BLaER1 (cell line): ENCODE data around the gene IL31.
A peak's percentile ranks its signal among the peaks of the same experiment; 100 is the strongest.
"Not testable (repeated sequence)": the region's sequence is repeated elsewhere in the genome, so short reads cannot be mapped to it uniquely, and the experiment has no call there.

Experiments used
- H3K27ac ChIP-seq: shearing (Covaris generic); formaldehyde crosslinking; 2 replicates; pipeline ENCODE4 v1.8.1; 2022
- H3K27me3 ChIP-seq: shearing (Covaris generic); formaldehyde crosslinking; 2 replicates; pipeline ENCODE4 v1.8.1; 2022
- H3K36me3 ChIP-seq: shearing (Covaris generic); formaldehyde crosslinking; 2 replicates; pipeline ENCODE4 v1.8.1; 2022
- H3K4me1 ChIP-seq: shearing (Covaris generic); formaldehyde crosslinking; 2 replicates; pipeline ENCODE4 v1.8.1; 2022
- H3K4me2 ChIP-seq: shearing (Covaris generic); formaldehyde crosslinking; 2 replicates; pipeline ENCODE4 v1.8.1; 2022
- H3K4me3 ChIP-seq: shearing (Covaris generic); formaldehyde crosslinking; 2 replicates; pipeline ENCODE4 v1.8.1; 2022
- H3K9ac ChIP-seq: shearing (Covaris generic); formaldehyde crosslinking; 2 replicates; pipeline ENCODE4 v1.8.1; 2022
- H3K9me3 ChIP-seq: shearing (Covaris generic); formaldehyde crosslinking; 2 replicates; pipeline ENCODE4 v1.8.1; 2022
- H4K20me1 ChIP-seq: shearing (Covaris generic); formaldehyde crosslinking; 2 replicates; pipeline ENCODE4 v1.8.1; 2022
- Cebpa-rat ChIP-seq: shearing (Covaris generic); IDR thresholded peaks from 2 replicates; pipeline ENCODE4 v1.8.1; 2022

IL31 gene

DNA sequence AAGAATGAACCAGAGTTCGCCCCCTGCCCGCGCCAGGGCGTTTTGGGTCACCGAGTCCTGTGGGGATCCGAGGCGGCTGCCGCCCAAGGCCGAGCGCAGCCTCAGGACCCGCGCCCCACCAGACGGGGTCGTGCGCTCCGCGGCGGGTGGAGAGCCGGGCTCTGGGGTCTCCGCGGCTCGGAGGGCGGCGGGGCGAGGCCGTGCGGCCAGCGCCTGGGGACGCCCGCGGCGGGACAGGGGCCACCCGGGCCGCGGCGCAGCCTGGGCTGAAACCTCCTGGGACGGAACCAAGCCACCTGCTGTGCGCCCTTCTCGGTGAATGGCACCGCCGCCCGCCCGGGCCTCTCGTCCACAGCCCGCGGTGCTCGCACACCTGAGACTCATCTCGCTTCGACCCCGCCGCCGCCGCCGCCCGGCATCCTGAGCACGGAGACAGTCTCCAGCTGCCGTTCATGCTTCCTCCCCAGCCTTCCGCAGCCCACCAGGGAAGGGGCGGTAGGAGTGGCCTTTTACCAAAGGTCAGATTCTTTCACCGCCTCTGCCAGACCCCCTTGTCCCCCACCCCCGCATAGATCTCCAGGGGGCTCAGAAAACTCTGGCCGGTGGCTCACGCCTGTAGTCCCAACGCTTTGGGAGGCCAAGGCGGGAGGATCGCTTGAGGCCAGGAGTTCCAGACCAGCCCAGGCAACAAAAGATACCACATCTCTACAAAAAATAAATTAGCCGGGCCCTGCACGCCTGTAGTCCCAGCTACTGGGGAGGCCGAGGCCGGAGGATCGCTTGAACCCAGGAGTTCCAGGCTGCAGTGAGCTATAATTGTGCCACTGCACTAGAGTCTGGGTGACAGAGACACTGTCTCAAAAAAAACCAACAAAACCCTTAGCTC is 30.4 kb upstream of the IL31 start:
- H3K4me2 ChIP-seq: peak overlapping the region; percentile 99
- peaks cover 62% of the 10 kb centered on the region for H3K27me3 ChIP-seq
- H3K9me3 ChIP-seq: no peaks in the 10 kb centered on the region
- H3K4me3 ChIP-seq: peak overlapping the region; percentile 69
- peak overlapping the region; percentile 53 for H3K9ac ChIP-seq
- H4K20me1 ChIP-seq: peaks cover 66% of the 10 kb centered on the region
- H3K27ac ChIP-seq: no peak overlapping the region
- H3K4me1 ChIP-seq: peaks cover 45% of the 10 kb centered on the region
- peaks cover 37% of the 10 kb centered on the region for H3K36me3 ChIP-seq
- no peak for TF ChIP-seq Cebpa-rat

DNA sequence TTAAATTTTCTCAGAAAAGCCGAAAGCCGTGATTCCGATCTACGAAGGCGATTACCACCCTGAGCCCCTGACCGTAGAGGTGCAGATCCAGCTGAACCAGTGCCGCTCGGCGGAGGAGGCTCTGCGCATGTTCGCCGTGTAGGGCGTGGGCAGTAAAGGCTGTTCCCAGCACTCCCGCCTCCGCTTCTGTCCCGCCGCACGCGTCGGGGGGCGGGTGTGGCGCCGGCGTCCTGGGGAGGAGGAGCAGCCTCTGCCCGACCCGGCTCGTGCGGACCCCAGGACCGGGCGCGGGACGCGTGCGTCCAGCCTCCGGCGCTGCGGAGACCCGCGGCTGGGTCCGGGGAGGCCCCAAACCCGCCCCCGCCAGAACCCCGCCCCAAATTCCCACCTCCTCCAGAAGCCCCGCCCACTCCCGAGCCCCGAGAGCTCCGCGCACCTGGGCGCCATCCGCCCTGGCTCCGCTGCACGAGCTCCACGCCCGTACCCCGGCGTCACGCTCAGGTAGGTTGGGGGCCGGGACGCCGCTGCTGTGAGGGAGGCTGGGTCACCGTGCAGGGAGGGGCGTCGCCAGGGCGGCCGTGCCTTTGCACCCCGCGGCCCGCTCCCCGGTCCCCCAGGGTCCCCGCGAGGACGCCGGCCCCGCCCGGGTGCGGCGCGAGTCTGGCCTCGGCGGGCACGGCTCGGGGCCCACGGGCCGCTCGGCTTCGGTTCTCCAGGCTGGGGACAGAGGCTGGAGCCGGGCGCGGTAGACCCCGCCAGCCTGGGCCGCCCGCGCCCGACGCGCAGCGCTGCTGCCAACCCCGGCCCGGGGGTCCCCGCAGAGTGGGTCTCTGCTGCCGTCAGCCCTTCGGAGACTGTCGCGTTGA is 29.5 kb upstream of the IL31 start, which contains the start of gene B3GNT4:
Gene B3GNT4, plus strand, starts transcription at position 409 of the 866 bp plus-strand sequence. CDS start 910 bp downstream, outside the sequence.
- H3K9ac ChIP-seq: peak within 1 kb of the TSS; percentile 53
- H3K4me3 ChIP-seq: peak within 1 kb of the TSS; percentile 69
- TF ChIP-seq Cebpa-rat: no peak
- no peak within 1 kb of the TSS for H3K27ac ChIP-seq
- peaks cover 57% of the 10 kb centered on the region for H4K20me1 ChIP-seq
- no peaks in the 10 kb centered on the region for H3K9me3 ChIP-seq
- H3K4me2 ChIP-seq: peak within 1 kb of the TSS; percentile 99
- peaks cover 28% of the 10 kb centered on the region for H3K36me3 ChIP-seq
- peaks cover 62% of the 10 kb centered on the region for H3K27me3 ChIP-seq
- H3K4me1 ChIP-seq: peaks cover 51% of the 10 kb centered on the region

DNA sequence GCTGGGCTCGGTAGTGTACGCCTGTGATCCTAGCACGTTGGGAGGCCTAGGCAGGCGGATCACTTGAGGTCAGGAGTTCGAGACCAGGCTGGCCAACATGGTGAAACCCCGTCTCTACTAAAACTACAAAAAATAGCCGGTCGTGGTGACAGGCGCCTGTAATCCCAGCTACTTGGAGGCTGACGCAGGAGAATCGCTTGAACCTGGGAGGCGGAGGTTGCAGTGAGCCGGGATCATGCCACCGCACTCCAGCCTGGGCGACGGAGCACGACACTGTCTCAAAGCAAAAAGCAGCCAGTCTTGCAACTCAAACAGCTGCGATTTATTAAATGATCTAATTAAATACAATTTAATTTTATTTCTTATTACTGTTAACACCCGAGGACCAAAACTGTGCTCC is 28.8 kb upstream of the IL31 start:
- Histone ChIP-seq H3K4me1 (peaks cover 54% of the 10 kb centered on the region), H3K4me3 (peak overlapping the region; percentile 69), H3K27me3 (peaks cover 62% of the 10 kb centered on the region), H4K20me1 (peaks cover 50% of the 10 kb centered on the region), H3K36me3 (peaks cover 21% of the 10 kb centered on the region), H3K9ac (0 out of 2 replicates have a peak overlapping the region, but pooled peaks have one; percentile 53), H3K4me2 (peak overlapping the region; percentile 99)
- not testable (repeated sequence) for H3K27ac ChIP-seq, H3K9me3 ChIP-seq

DNA sequence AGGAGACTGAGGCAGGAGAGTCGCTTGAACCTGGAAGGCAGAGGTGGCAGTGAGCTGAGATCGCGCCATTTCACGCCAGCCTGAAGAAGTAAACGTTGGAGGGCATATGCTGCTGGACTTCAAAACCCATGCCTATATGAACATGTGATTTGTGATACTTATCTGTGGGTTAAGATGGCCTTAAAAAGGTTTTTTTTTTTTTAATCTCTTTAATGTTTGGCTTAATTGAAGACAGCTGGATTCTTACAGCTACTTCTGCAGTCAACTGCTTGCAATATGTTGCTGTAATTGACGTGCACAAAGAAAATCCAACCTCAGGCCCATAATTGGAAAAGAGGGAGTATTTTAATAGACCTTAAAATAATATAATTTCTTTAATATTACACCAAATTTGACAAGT is 28.0 kb upstream of the IL31 start:
- no peaks in the 10 kb centered on the region for H3K9me3 ChIP-seq
- H3K4me1 ChIP-seq: peaks cover 62% of the 10 kb centered on the region
- H3K36me3 ChIP-seq: peaks cover 13% of the 10 kb centered on the region
- peaks cover 42% of the 10 kb centered on the region for H4K20me1 ChIP-seq
- H3K9ac ChIP-seq: no peak overlapping the region
- no peak overlapping the region for H3K4me3 ChIP-seq
- no peak for TF ChIP-seq Cebpa-rat
- H3K4me2 ChIP-seq: peak overlapping the region; percentile 89
- no peak overlapping the region for H3K27ac ChIP-seq
- H3K27me3 ChIP-seq: peaks cover 54% of the 10 kb centered on the region

DNA sequence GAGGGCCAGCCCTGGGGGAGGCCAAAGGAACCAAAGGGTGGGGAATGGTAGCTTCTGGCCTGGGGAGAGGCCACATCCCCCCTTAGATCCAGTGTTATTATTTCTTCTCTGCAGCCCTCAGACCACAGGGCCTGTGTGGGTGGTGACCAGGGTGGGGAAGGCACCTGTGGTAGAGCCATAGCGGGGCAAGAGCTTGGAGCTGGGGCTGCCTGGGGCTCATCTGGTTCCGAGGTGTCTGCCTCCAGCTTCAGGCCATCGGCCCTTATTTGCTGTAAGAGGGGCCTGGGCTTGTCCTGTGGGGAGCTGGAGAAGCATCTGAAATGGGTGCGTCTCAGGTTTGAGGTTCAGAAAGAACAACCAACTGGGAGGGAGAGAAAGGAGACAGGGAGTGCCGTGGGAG is 27.4 kb upstream of the IL31 start:
- no peak for TF ChIP-seq Cebpa-rat
- peaks cover 62% of the 10 kb centered on the region for H3K4me1 ChIP-seq
- H3K9me3 ChIP-seq: no peaks in the 10 kb centered on the region
- H3K27ac ChIP-seq: no peak overlapping the region
- H3K4me2 ChIP-seq: peak overlapping the region; percentile 89
- H4K20me1 ChIP-seq: peaks cover 35% of the 10 kb centered on the region
- no peak overlapping the region; the same call in 1 of the 2 replicates for H3K4me3 ChIP-seq
- peaks cover 48% of the 10 kb centered on the region for H3K27me3 ChIP-seq
- H3K9ac ChIP-seq: no peak overlapping the region; the same call in 1 of the 2 replicates
- 0 out of 2 replicates have a peak, but pooled peaks cover 7% of the 10 kb centered on the region for H3K36me3 ChIP-seq

DNA sequence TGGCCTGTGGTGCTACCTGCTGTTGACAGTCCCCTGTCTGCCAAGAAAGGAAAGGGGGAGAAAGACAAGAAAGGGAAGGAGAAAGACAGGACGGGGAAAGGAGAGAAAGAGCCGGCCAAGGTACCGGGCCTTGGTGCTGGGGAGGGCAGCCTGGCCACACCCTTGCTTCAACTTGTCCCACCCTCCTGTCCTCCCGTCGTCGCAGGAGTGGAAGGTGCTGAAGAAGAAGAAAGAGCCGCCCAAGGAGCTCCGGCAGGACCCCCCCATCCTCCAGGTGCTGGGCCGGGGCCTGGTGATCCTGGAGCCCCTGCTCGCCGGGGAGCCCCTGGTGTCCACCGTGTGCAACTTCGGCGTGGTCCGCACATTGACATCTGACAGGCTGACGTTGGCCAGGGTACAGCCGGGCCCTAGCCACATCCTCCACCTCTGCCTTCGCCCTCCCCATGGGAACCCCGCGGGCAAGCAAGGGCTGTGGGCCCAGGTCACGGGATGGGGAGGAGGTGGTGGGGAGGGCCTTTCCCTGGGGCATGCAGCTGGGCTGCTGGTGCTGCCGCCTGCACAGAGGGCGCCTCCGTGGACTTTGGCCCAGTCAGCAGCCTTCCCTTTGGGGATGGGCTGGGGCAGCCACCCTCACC is 26.6 kb upstream of the IL31 start:
- peaks cover 40% of the 10 kb centered on the region for H3K27me3 ChIP-seq
- H3K27ac ChIP-seq: no peak overlapping the region
- no peak overlapping the region; the same call in 1 of the 2 replicates for H3K4me3 ChIP-seq
- peaks cover 3% of the 10 kb centered on the region for H3K9me3 ChIP-seq
- no peaks in the 10 kb centered on the region for H3K36me3 ChIP-seq
- H3K4me2 ChIP-seq: peak overlapping the region; percentile 89
- no peak overlapping the region; the same call in 1 of the 2 replicates for H3K9ac ChIP-seq
- no peak for TF ChIP-seq Cebpa-rat
- peaks cover 62% of the 10 kb centered on the region for H3K4me1 ChIP-seq
- H4K20me1 ChIP-seq: peaks cover 28% of the 10 kb centered on the region

DNA sequence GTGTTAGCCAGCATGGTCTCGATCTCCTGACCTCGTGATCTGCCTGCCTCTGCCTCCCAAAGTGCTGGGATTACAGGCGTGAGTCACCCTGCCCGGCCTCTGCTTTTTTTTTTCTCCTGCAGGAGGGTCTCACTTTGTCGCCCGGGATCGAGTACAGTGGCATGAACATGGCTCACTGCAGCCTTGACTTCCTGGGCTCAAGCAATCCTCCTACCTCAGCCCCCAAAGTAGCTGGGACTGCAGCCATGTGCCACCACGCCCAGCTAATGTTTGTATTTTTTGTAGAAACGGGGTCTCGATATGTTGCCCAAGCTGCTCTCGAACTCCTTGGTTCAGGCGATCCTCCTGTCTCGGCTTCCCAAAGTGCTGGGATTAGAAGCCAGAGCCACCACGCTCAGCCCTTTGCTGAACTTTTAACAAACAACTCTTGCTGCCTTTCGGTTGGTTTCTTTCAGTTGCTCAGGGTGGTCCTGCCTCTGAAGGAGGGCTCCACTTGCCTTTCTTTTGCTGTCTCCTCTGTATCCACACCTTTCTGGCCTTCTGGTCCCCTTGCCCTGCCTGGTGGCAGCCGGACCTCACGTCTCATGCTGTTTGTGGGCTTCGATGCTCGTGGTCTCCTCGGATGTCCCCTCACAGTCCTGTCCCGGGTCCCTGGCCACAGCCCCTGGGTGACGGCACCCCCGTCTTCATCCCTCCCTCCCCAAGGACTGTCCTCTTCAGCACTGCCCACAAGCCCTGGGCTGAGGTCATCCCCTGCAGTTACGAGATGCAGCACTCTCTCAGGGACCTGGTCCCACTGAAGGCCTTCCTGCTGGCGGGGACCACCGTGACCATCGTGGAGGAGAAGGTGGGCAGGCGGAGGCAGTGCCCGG is 25.7 kb upstream of the IL31 start:
- H3K27ac ChIP-seq: no peak overlapping the region
- H3K4me2 ChIP-seq: peak overlapping the region; percentile 89
- peaks cover 12% of the 10 kb centered on the region for H3K9me3 ChIP-seq
- H3K4me1 ChIP-seq: peaks cover 62% of the 10 kb centered on the region
- peaks cover 31% of the 10 kb centered on the region for H3K27me3 ChIP-seq
- no peak overlapping the region for H3K9ac ChIP-seq
- no peak for TF ChIP-seq Cebpa-rat
- H4K20me1 ChIP-seq: peaks cover 19% of the 10 kb centered on the region
- no peak overlapping the region for H3K4me3 ChIP-seq
- 0 out of 2 replicates have a peak, but pooled peaks cover 4% of the 10 kb centered on the region for H3K36me3 ChIP-seq

DNA sequence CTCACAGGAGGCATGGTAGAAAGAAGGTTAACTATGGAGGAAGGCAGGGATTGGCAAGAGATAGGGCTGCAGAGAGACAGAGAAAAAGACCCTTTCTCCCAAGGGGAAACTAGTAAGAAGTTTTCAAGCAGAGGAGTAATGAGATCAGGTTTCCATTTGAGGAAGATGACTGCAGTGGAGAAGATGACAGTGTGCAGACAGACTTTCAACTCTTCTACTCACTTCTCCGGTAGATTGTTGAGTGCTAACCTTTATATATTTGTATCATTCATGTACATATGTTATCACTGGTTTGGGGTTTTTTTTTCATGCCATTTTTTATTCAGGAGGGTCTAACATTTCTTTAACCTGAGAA is 23.6 kb upstream of the IL31 start:
- Histone ChIP-seq H3K27ac (no peak overlapping the region), H3K27me3 (peaks cover 10% of the 10 kb centered on the region), H3K9me3 (peaks cover 17% of the 10 kb centered on the region), H3K4me2 (peak overlapping the region; percentile 45), H3K4me1 (peaks cover 47% of the 10 kb centered on the region), H4K20me1 (no peaks in the 10 kb centered on the region), H3K9ac (no peak overlapping the region), H3K4me3 (no peak overlapping the region), H3K36me3 (0 out of 2 replicates have a peak, but pooled peaks cover 4% of the 10 kb centered on the region)
- TF ChIP-seq Cebpa-rat: no peak
